ENCODE measurements around the gene FOXP1. TPM values are rescaled to one million over a fixed set of nuclear protein-coding genes. Genes with fewer than 3 reads are reported as not detected.
A peak's percentile ranks its signal among the peaks of the same experiment; 100 is the strongest.

FOXP1 gene
- total and polyA plus RNA-seq, 2 of the 13 experiments (the other 11 are each of a cell fraction or from before 2014, with no cell fraction given): 40.4 to 59.0 TPM

DNA sequence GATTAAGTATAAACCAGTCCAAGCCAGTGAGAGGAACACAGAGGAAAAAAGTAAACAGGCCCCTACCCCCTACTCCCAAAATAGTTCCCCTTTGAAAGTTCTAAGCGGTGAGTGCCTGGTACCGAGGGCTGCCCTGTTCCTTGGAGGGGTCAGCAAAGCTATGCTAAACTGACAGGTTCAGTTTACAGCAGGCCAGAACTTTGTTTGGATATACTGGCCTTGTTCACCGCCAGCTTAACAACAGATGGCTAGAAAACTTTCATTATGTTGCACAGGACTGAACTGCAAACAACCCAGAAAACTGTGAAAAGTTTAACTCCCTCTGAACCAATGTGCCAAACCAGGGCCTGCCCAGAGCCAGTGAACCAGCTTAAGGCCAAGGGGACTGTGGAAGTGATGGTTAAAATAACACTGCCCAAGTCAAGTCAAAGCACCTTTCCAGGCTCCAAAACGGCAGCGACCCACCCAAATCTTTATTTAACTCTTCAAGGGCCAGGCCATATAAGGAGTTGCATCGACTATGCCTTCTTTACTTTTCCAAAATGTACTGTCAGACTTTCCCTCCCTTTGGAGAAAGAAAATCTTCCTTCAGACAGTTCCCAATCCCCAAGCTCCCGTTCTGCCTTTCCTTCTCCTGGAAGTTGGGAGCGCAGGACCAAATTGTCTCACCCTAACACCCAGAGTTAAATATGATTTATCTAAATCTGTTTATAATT, 448.0 kb downstream of the FOXP1 start (continued):
- TF ChIP-seq, protein P1, sequence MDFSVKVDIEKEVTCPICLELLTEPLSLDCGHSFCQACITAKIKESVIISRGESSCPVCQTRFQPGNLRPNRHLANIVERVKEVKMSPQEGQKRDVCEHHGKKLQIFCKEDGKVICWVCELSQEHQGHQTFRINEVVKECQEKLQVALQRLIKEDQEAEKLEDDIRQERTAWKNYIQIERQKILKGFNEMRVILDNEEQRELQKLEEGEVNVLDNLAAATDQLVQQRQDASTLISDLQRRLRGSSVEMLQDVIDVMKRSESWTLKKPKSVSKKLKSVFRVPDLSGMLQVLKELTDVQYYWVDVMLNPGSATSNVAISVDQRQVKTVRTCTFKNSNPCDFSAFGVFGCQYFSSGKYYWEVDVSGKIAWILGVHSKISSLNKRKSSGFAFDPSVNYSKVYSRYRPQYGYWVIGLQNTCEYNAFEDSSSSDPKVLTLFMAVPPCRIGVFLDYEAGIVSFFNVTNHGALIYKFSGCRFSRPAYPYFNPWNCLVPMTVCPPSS (IDR thresholded peaks at IDR 0.05): no peak
- TF ChIP-seq, protein P2, sequence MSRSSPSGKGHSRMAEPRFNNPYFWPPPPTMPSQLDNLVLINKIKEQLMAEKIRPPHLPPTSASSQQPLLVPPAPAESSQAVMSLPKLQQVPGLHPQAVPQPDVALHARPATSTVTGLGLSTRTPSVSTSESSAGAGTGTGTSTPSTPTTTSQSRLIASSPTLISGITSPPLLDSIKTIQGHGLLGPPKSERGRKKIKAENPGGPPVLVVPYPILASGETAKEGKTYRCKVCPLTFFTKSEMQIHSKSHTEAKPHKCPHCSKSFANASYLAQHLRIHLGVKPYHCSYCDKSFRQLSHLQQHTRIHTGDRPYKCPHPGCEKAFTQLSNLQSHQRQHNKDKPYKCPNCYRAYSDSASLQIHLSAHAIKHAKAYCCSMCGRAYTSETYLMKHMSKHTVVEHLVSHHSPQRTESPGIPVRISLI (CRISPR knock-in tag; IDR thresholded peaks at IDR 0.05; ENCODE audit: borderline replicate concordance): no peak
- TF ChIP-seq RNF2 (conservative IDR thresholded peaks at IDR 0.05; ENCODE audit: low read depth): no peak
- TF ChIP-seq, protein P3, sequence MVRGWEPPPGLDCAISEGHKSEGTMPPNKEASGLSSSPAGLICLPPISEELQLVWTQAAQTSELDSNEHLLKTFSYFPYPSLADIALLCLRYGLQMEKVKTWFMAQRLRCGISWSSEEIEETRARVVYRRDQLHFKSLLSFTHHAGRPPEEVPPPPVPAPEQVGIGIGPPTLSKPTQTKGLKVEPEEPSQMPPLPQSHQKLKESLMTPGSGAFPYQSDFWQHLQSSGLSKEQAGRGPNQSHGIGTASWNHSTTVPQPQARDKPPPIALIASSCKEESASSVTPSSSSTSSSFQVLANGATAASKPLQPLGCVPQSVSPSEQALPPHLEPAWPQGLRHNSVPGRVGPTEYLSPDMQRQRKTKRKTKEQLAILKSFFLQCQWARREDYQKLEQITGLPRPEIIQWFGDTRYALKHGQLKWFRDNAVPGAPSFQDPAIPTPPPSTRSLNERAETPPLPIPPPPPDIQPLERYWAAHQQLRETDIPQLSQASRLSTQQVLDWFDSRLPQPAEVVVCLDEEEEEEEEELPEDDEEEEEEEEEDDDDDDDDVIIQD (CRISPR knock-in tag; IDR thresholded peaks at IDR 0.05; ENCODE audit: low read depth): 0 out of 2 replicates have a peak, but pooled peaks have one; percentile 33
- peak; percentile 96 for TF ChIP-seq ZNF652 (CRISPR knock-in tag; IDR thresholded peaks at IDR 0.05; ENCODE audit: borderline replicate concordance, low read depth)
- TF ChIP-seq, protein P4, sequence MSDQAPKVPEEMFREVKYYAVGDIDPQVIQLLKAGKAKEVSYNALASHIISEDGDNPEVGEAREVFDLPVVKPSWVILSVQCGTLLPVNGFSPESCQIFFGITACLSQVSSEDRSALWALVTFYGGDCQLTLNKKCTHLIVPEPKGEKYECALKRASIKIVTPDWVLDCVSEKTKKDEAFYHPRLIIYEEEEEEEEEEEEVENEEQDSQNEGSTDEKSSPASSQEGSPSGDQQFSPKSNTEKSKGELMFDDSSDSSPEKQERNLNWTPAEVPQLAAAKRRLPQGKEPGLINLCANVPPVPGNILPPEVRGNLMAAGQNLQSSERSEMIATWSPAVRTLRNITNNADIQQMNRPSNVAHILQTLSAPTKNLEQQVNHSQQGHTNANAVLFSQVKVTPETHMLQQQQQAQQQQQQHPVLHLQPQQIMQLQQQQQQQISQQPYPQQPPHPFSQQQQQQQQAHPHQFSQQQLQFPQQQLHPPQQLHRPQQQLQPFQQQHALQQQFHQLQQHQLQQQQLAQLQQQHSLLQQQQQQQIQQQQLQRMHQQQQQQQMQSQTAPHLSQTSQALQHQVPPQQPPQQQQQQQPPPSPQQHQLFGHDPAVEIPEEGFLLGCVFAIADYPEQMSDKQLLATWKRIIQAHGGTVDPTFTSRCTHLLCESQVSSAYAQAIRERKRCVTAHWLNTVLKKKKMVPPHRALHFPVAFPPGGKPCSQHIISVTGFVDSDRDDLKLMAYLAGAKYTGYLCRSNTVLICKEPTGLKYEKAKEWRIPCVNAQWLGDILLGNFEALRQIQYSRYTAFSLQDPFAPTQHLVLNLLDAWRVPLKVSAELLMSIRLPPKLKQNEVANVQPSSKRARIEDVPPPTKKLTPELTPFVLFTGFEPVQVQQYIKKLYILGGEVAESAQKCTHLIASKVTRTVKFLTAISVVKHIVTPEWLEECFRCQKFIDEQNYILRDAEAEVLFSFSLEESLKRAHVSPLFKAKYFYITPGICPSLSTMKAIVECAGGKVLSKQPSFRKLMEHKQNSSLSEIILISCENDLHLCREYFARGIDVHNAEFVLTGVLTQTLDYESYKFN (CRISPR knock-in tag; conservative IDR thresholded peaks at IDR 0.05): peak; percentile 61
- TF ChIP-seq MIER3 (CRISPR knock-in tag; IDR thresholded peaks at IDR 0.05; ENCODE audit: borderline replicate concordance): no peak
- peak; percentile 57; the same call in 1 of the 2 replicates for TF ChIP-seq NR2F6 (IDR thresholded peaks at IDR 0.05)
- TF ChIP-seq NR2F6 (CRISPR knock-in tag; IDR thresholded peaks at IDR 0.05): peak; percentile 50; the same call in 1 of the 2 replicates
- TF ChIP-seq, protein P5, sequence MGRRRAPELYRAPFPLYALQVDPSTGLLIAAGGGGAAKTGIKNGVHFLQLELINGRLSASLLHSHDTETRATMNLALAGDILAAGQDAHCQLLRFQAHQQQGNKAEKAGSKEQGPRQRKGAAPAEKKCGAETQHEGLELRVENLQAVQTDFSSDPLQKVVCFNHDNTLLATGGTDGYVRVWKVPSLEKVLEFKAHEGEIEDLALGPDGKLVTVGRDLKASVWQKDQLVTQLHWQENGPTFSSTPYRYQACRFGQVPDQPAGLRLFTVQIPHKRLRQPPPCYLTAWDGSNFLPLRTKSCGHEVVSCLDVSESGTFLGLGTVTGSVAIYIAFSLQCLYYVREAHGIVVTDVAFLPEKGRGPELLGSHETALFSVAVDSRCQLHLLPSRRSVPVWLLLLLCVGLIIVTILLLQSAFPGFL (CRISPR knock-in tag; IDR thresholded peaks at IDR 0.05): no peak
- no peak for TF ChIP-seq FOXP1 (IDR thresholded peaks at IDR 0.05)
- peak; percentile 75 for TF ChIP-seq FOXP1 (CRISPR knock-in tag; IDR thresholded peaks at IDR 0.05)
- TF ChIP-seq, protein P6, sequence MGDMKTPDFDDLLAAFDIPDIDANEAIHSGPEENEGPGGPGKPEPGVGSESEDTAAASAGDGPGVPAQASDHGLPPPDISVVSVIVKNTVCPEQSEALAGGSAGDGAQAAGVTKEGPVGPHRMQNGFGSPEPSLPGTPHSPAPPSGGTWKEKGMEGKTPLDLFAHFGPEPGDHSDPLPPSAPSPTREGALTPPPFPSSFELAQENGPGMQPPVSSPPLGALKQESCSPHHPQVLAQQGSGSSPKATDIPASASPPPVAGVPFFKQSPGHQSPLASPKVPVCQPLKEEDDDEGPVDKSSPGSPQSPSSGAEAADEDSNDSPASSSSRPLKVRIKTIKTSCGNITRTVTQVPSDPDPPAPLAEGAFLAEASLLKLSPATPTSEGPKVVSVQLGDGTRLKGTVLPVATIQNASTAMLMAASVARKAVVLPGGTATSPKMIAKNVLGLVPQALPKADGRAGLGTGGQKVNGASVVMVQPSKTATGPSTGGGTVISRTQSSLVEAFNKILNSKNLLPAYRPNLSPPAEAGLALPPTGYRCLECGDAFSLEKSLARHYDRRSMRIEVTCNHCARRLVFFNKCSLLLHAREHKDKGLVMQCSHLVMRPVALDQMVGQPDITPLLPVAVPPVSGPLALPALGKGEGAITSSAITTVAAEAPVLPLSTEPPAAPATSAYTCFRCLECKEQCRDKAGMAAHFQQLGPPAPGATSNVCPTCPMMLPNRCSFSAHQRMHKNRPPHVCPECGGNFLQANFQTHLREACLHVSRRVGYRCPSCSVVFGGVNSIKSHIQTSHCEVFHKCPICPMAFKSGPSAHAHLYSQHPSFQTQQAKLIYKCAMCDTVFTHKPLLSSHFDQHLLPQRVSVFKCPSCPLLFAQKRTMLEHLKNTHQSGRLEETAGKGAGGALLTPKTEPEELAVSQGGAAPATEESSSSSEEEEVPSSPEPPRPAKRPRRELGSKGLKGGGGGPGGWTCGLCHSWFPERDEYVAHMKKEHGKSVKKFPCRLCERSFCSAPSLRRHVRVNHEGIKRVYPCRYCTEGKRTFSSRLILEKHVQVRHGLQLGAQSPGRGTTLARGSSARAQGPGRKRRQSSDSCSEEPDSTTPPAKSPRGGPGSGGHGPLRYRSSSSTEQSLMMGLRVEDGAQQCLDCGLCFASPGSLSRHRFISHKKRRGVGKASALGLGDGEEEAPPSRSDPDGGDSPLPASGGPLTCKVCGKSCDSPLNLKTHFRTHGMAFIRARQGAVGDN (CRISPR knock-in tag; IDR thresholded peaks at IDR 0.05): no peak
- peak; percentile 64; the same call in 1 of the 2 replicates for TF ChIP-seq MED1 (CRISPR knock-in tag; IDR thresholded peaks at IDR 0.05)
- peak; percentile 43; the same call in 1 of the 2 replicates for TF ChIP-seq RXRB (CRISPR knock-in tag; IDR thresholded peaks at IDR 0.05; ENCODE audit: borderline replicate concordance)
- TF ChIP-seq FOXA3 (CRISPR knock-in tag; IDR thresholded peaks at IDR 0.05): peak; percentile 34; the same call in 1 of the 2 replicates
- TF ChIP-seq SOX6 (IDR thresholded peaks at IDR 0.05): no peak
- TF ChIP-seq SOX6 (CRISPR knock-in tag; IDR thresholded peaks at IDR 0.05): peak; percentile 82
